ENCODE measurements around the gene PPP2R3A. TPM values are rescaled to one million over a fixed set of nuclear protein-coding genes. Genes with fewer than 3 reads are reported as not detected.

The PPP2R3A gene
- polyA plus RNA-seq, 4 donors = 1.0 to 8.6 (median 3.4) TPM

DNA sequence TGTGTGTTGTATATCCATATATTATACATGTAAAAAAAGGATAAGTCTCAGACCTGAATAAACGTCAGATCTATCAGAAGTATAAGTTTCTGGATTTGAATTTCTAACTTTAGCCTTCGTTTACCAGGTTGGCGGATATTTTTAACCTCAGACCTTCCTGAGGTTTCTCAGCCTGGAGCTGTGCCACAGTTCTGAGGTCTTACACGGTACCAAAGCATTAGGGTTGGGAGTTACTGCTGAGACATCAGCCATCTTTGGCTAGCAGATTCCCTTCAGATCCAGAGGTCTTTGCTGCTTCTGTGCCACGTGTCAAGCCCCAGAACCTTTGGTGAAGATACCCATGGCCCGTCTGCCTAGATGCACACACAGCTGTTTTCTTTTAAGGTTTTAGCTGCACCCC lies 84.7 kb downstream of the PPP2R3A start:
- Histone ChIP-seq H3K4me3 (ENCODE audit: low read depth in 1 of 3, low read length in 3 of 3) (no peak overlapping the region), H3K27ac (ENCODE audit: low read depth in 1 of 3, low read length in 2 of 3) (no peak overlapping the region), H3K4me1 (ENCODE audit: control insufficient read depth in 3 of 3, insufficient read depth in 2 of 3, low read depth in 1 of 3, low read length in 2 of 3) (no peaks in the 10 kb centered on the region), H3K9me3 (ENCODE audit: control insufficient read depth in 2 of 2, insufficient read depth in 1 of 2, low read depth in 1 of 2, low read length in 1 of 2) (no peaks in the 10 kb centered on the region), H3K27me3 (ENCODE audit: control insufficient read depth in 3 of 3, insufficient read depth in 3 of 3, low read length in 3 of 3) (no peaks in the 10 kb centered on the region), H3K36me3 (ENCODE audit: control insufficient read depth in 3 of 3, insufficient read depth in 2 of 3, low read depth in 1 of 3, low read length in 3 of 3) (peaks cover 0 to 10% (median 0%) of the 10 kb centered on the region in 3 donors)
- 56 to 75% (median 58%) methylated on average over 6 of the region's 6 CpGs for WGBS, 3 donors
- FAIRE-seq (no peak), DNase-seq (no peak)

DNA sequence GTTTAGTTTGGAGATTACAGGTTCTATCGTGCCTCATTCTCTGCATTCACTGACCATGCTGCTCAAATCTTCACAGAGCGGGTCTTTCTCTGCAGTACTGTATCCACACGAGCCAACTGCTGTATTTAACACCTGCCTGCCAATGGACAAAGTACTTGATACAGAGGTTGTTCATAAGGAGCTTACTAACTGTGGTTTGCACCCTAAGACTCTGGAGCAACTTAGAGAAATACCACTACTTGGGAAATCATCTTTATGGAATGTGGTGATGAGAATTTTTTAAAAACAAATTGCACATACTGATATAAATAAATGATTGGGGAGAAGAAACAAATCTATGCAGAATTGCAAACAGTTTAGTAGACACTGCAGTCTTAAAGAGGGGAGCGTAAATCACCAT lies 90.0 kb downstream of the PPP2R3A start:
- H3K4me1 ChIP-seq (ENCODE audit: control insufficient read depth in 3 of 3, insufficient read depth in 2 of 3, low read depth in 1 of 3, low read length in 2 of 3) = no peaks in the 10 kb centered on the region
- H3K27me3 ChIP-seq (ENCODE audit: control insufficient read depth in 3 of 3, insufficient read depth in 3 of 3, low read length in 3 of 3) = no peaks in the 10 kb centered on the region
- DNase-seq (no peak), FAIRE-seq (no peak)
- H3K27ac ChIP-seq (ENCODE audit: low read depth in 1 of 3, low read length in 2 of 3) = no peak overlapping the region
- H3K36me3 ChIP-seq (ENCODE audit: control insufficient read depth in 3 of 3, insufficient read depth in 2 of 3, low read depth in 1 of 3, low read length in 3 of 3) = peaks cover 0 to under 1% (median 0%) of the 10 kb centered on the region in 3 donors
- WGBS, 3 donors = 75 to 87% (median 76%) methylated on average over 4 of the region's 4 CpGs
- no peak overlapping the region for H3K4me3 ChIP-seq (ENCODE audit: low read depth in 1 of 3, low read length in 3 of 3)
- H3K9me3 ChIP-seq (ENCODE audit: control insufficient read depth in 2 of 2, insufficient read depth in 1 of 2, low read depth in 1 of 2, low read length in 1 of 2) = no peaks in the 10 kb centered on the region

DNA sequence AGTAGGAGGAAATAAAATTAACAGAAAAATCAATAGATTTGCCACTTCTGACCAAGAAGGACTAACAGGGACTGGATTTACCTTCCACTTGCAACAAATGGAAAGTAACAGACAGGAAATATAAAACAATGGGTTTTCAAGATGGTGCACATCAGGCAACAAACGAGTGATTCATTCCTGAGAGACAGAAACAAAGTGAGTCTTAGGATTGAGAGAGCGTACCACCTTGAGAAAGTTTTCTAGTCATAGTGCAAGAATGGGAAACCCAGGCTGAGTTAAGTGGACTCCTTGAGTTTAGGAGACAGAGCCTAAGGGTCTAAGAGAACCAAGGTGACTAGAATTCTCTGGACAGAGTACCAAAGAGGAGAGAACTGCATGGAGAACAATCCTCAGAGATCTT lies 101.7 kb downstream of the PPP2R3A start:
- FAIRE-seq (no peak), DNase-seq (no peak)
- H3K4me3 ChIP-seq (ENCODE audit: low read depth in 1 of 3, low read length in 3 of 3) = no peak overlapping the region
- no peak overlapping the region for H3K27ac ChIP-seq (ENCODE audit: low read depth in 1 of 3, low read length in 2 of 3)
- H3K4me1 ChIP-seq (ENCODE audit: control insufficient read depth in 3 of 3, insufficient read depth in 2 of 3, low read depth in 1 of 3, low read length in 2 of 3) = no peaks in the 10 kb centered on the region
- H3K9me3 ChIP-seq (ENCODE audit: control insufficient read depth in 2 of 2, insufficient read depth in 1 of 2, low read depth in 1 of 2, low read length in 1 of 2) = peaks cover 0 to 1% of the 10 kb centered on the region in 2 donors
- H3K27me3 ChIP-seq (ENCODE audit: control insufficient read depth in 3 of 3, insufficient read depth in 3 of 3, low read length in 3 of 3) = no peaks in the 10 kb centered on the region
- WGBS, 3 donors = 86 to 91% (median 89%) methylated on average over 2 of the region's 2 CpGs
- H3K36me3 ChIP-seq (ENCODE audit: control insufficient read depth in 3 of 3, insufficient read depth in 2 of 3, low read depth in 1 of 3, low read length in 3 of 3) = peaks cover 0 to 9% (median 0%) of the 10 kb centered on the region in 3 donors

DNA sequence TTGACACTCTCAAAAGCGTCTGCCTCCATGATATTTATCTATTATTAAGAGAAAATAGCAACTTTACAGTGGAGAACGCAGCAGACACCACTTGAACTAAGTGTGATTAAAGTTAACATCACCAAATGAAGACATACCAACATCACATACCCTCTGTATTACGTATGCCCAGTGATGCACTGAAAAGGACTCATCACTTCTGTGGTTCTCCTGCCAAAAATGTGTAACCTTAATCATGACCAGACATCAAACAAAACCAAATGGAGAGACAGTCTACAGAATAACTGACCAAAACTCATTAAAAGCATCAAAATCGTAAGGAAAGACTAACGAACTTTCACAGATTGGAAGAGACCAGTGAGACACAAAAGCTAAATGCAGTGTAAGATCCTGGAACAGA lies 103.2 kb downstream of the PPP2R3A start:
- Histone ChIP-seq H3K27ac (ENCODE audit: low read depth in 1 of 3, low read length in 2 of 3) (no peak overlapping the region), H3K9me3 (ENCODE audit: control insufficient read depth in 2 of 2, insufficient read depth in 1 of 2, low read depth in 1 of 2, low read length in 1 of 2) (no peaks in the 10 kb centered on the region), H3K27me3 (ENCODE audit: control insufficient read depth in 3 of 3, insufficient read depth in 3 of 3, low read length in 3 of 3) (no peaks in the 10 kb centered on the region), H3K4me1 (ENCODE audit: control insufficient read depth in 3 of 3, insufficient read depth in 2 of 3, low read depth in 1 of 3, low read length in 2 of 3) (no peaks in the 10 kb centered on the region), H3K4me3 (ENCODE audit: low read depth in 1 of 3, low read length in 3 of 3) (no peak overlapping the region), H3K36me3 (ENCODE audit: control insufficient read depth in 3 of 3, insufficient read depth in 2 of 3, low read depth in 1 of 3, low read length in 3 of 3) (peaks cover 0 to 9% (median 0%) of the 10 kb centered on the region in 3 donors)
- DNase-seq (no peak), FAIRE-seq (no peak)
- WGBS, 3 donors = 85 to 91% (median 87%) methylated on average over 5 of the region's 5 CpGs

DNA sequence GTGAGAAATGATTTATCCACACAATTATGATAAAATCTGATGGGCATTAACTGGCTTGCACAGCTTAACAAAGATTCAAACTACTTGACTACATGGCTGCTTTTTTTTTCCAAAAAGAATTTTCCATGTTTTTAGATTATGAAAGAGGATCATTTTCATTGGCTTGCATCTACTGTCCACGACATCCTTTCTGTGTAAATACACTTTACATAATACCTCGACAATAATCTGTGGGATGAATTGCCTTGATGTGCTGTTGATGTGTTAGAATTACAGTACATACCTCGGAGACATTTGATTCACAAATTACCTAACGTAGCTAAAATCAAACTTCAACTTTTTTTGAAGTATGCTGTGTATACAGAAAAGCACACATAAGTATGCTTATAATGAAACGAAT lies 104.4 kb downstream of the PPP2R3A start:
- Histone ChIP-seq H3K27ac (ENCODE audit: low read depth in 1 of 3, low read length in 2 of 3) (no peak overlapping the region), H3K4me1 (ENCODE audit: control insufficient read depth in 3 of 3, insufficient read depth in 2 of 3, low read depth in 1 of 3, low read length in 2 of 3) (no peaks in the 10 kb centered on the region), H3K27me3 (ENCODE audit: control insufficient read depth in 3 of 3, insufficient read depth in 3 of 3, low read length in 3 of 3) (no peaks in the 10 kb centered on the region), H3K4me3 (ENCODE audit: low read depth in 1 of 3, low read length in 3 of 3) (no peak overlapping the region), H3K36me3 (ENCODE audit: control insufficient read depth in 3 of 3, insufficient read depth in 2 of 3, low read depth in 1 of 3, low read length in 3 of 3) (peaks cover 0 to 9% (median 0%) of the 10 kb centered on the region in 3 donors), H3K9me3 (ENCODE audit: control insufficient read depth in 2 of 2, insufficient read depth in 1 of 2, low read depth in 1 of 2, low read length in 1 of 2) (no peaks in the 10 kb centered on the region)
- no peak for FAIRE-seq
- 80 to 83% (median 80%) methylated on average over 5 of the region's 5 CpGs for WGBS, 3 donors
- no peak for DNase-seq

DNA sequence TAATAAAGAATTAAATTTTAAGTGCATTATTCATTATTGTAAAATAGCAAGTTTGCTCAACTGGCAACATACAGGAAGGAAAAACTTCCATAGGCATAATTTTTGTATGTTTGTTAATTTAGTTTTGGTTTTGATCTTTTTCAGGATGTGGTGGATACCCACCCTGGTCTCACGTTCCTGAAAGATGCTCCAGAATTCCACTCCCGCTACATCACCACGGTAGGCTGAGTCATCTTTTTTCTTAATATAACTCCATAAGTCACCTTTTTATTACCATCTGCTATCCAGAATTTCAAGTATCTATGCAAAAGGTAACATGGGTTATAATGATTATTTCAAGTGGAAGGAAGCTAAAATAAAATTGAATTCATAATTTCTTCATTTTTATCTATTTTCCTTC lies 104.8 kb downstream of the PPP2R3A start:
- Histone ChIP-seq H3K27me3 (ENCODE audit: control insufficient read depth in 3 of 3, insufficient read depth in 3 of 3, low read length in 3 of 3) (no peaks in the 10 kb centered on the region), H3K27ac (ENCODE audit: low read depth in 1 of 3, low read length in 2 of 3) (no peak overlapping the region), H3K9me3 (ENCODE audit: control insufficient read depth in 2 of 2, insufficient read depth in 1 of 2, low read depth in 1 of 2, low read length in 1 of 2) (no peaks in the 10 kb centered on the region), H3K4me3 (ENCODE audit: low read depth in 1 of 3, low read length in 3 of 3) (no peak overlapping the region), H3K36me3 (ENCODE audit: control insufficient read depth in 3 of 3, insufficient read depth in 2 of 3, low read depth in 1 of 3, low read length in 3 of 3) (peaks cover 0 to 9% (median 0%) of the 10 kb centered on the region in 3 donors), H3K4me1 (ENCODE audit: control insufficient read depth in 3 of 3, insufficient read depth in 2 of 3, low read depth in 1 of 3, low read length in 2 of 3) (no peaks in the 10 kb centered on the region)
- FAIRE-seq (no peak), DNase-seq (no peak)
- 67 to 83% (median 77%) methylated on average over 3 of the region's 3 CpGs for WGBS, 3 donors

DNA sequence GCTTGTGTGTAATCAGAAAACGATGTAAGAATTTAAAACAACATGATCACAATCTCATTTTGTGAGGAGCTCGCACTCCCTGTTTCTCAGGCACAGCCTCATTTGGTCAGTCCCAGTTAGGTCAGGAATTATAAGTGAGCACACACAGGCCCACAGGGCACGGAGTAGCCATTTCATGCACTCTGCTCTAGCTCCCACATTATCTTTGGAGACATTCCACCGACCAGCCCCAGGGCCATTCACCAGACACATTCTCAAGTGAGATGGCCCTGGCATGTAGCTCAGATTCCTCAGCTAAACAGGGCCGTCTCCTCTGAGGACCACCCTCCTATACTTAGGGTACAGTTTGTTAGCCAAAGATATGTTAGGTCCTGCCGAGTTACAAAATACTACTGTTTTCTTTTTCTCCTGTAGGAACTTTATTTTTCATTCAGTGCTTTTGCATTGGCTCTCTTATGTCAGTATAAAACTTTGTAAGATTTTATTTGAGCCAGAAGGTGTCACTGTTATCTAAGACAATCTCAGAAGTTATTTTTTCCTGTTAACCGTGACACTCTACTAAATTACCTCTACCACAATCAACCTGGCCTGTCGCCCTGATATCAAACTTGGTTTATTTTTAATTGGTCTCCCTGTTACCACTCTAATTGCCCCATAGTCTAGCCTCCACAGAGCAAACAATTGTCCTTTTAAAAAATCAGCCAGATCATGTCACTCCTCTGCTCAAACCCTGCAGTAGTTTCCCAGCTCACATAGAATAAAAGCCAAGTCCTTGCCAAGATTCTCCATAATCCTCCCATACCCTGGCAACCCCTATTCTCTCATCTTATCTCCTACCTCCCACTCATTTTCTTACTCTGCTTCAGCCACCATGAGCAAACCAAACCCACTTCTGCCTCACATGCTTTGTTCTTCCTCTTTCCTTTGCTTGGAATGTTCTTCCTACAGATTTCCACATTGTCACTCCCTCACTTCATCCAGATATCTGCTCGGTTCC lies 105.7 kb downstream of the PPP2R3A start:
- WGBS, 3 donors = 53 to 57% (median 56%) methylated on average over 9 of the region's 9 CpGs

DNA sequence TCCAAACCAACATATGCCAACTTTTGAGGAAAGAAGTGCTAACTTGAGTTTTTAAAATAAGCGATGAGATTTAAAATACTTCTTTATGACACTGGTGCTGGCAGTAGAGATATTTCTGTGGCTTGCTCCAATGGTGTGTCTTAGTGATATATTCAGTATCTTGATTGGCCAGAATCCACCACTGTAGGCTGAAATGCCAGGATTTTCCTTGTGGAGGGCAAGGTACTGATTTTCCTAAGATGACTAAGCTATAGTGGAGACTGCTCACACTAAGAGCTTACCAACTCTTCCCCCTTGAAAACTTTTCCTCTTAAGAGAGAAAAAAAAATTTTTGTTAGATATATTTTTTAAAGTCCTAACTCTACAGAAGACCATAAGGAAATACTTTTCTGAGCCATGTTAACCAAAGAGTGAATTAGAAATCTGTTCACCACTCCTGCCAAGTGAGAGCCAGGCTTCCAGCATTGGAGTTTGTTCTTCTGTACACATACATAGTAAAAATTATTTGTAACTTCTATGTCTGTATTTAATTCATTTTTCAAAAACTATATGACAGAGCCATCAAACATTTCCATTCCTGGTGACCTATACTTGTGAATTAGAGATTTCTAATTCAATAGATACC lies 109.1 kb downstream of the PPP2R3A start:
- DNase-seq = peak in 1 of 2 donors; percentile 34
- H3K27me3 ChIP-seq (ENCODE audit: control insufficient read depth in 3 of 3, insufficient read depth in 3 of 3, low read length in 3 of 3) = no peaks in the 10 kb centered on the region
- H3K4me3 ChIP-seq (ENCODE audit: low read depth in 1 of 3, low read length in 3 of 3) = no peak overlapping the region
- WGBS, 3 donors = 64 to 96% (median 73%) methylated on average over 1 of the region's 1 CpG
- H3K27ac ChIP-seq (ENCODE audit: low read depth in 1 of 3, low read length in 2 of 3) = no peak overlapping the region
- H3K36me3 ChIP-seq (ENCODE audit: control insufficient read depth in 3 of 3, insufficient read depth in 2 of 3, low read depth in 1 of 3, low read length in 3 of 3) = peaks cover 0 to 5% (median 0%) of the 10 kb centered on the region in 3 donors
- FAIRE-seq = no peak
- no peaks in the 10 kb centered on the region for H3K4me1 ChIP-seq (ENCODE audit: control insufficient read depth in 3 of 3, insufficient read depth in 2 of 3, low read depth in 1 of 3, low read length in 2 of 3)
- no peaks in the 10 kb centered on the region for H3K9me3 ChIP-seq (ENCODE audit: control insufficient read depth in 2 of 2, insufficient read depth in 1 of 2, low read depth in 1 of 2, low read length in 1 of 2)

More for the DNA sequence above, 105.7 kb downstream of the PPP2R3A start:
- H3K27me3 ChIP-seq (ENCODE audit: control insufficient read depth in 3 of 3, insufficient read depth in 3 of 3, low read length in 3 of 3) = no peaks in the 10 kb centered on the region
- no peak overlapping the region for H3K27ac ChIP-seq (ENCODE audit: low read depth in 1 of 3, low read length in 2 of 3)
- peaks cover 0 to 6% (median 0%) of the 10 kb centered on the region in 3 donors for H3K36me3 ChIP-seq (ENCODE audit: control insufficient read depth in 3 of 3, insufficient read depth in 2 of 3, low read depth in 1 of 3, low read length in 3 of 3)
- DNase-seq = no peak
- no peak overlapping the region for H3K4me3 ChIP-seq (ENCODE audit: low read depth in 1 of 3, low read length in 3 of 3)
- no peaks in the 10 kb centered on the region for H3K4me1 ChIP-seq (ENCODE audit: control insufficient read depth in 3 of 3, insufficient read depth in 2 of 3, low read depth in 1 of 3, low read length in 2 of 3)
- H3K9me3 ChIP-seq (ENCODE audit: control insufficient read depth in 2 of 2, insufficient read depth in 1 of 2, low read depth in 1 of 2, low read length in 1 of 2) = no peaks in the 10 kb centered on the region
- FAIRE-seq = no peak

Measured in small intestine (tissue), 7 donors.